Prostate gland (tissue), 2 donors: ENCODE measurements around the gene RAD51B.

ENCODE experiments used
- POLR2A ChIP-seq: fragments of 450-650 bp; IDR thresholded peaks from one replicate; pipeline ENCODE4 v1.6.1; 2016; ENCODE audit warnings: antibody characterized with exemption, mild to moderate bottlenecking
- POLR2AphosphoS5 ChIP-seq: sonication (generic); formaldehyde crosslinking; IDR thresholded peaks from one replicate; pipeline ENCODE4 v1.6.1; 2017; ENCODE audit warnings: antibody characterized with exemption
- TF ChIP-seq, protein P1 (sequence below), 4 experiments: fragments of 200-600 bp in 2 of 4; fragments of 450-650 bp in 2 of 4; sonication (generic) in 2 of 4; IDR thresholded peaks; 1 replicate in 3 of 4; 2 replicates in 1 of 4; pipeline ENCODE4 v1.5.1; 2016 to 2019; ENCODE audit warnings: antibody characterized with exemption in 4 of 4, mild to moderate bottlenecking in 2 of 4, moderate library complexity in 2 of 4

DNA sequence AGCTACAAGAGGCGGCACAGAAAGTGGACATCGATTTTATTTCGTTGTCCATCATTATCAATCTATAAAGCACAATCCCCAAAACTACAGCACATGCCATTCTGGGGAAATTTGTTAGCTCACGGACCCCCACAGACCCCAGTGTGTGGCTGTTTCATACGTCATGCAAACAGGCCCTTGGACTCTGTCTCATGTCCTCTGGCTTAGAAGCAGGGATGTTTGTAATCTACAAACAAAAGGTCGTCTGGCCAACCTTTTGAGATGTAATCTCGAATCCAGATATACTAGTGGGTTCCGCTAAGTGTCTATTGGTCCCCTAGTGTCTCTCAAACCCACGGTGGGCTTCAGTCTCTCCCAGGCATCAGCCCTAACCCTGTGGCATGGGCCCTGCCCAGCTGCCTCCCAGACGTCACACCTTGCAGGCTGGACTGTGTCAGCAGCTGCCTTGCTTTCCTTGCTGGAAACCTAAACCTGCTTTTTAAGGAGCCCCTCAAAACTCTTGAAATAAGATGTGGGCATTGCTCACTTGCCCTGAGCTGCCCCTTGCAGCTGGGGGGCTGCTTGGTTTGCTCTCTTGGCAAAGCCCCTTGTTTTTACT, 752.4 kb downstream of the RAD51B start:
- TF ChIP-seq, protein P1, sequence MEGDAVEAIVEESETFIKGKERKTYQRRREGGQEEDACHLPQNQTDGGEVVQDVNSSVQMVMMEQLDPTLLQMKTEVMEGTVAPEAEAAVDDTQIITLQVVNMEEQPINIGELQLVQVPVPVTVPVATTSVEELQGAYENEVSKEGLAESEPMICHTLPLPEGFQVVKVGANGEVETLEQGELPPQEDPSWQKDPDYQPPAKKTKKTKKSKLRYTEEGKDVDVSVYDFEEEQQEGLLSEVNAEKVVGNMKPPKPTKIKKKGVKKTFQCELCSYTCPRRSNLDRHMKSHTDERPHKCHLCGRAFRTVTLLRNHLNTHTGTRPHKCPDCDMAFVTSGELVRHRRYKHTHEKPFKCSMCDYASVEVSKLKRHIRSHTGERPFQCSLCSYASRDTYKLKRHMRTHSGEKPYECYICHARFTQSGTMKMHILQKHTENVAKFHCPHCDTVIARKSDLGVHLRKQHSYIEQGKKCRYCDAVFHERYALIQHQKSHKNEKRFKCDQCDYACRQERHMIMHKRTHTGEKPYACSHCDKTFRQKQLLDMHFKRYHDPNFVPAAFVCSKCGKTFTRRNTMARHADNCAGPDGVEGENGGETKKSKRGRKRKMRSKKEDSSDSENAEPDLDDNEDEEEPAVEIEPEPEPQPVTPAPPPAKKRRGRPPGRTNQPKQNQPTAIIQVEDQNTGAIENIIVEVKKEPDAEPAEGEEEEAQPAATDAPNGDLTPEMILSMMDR (IDR thresholded peaks at IDR 0.05), result no peak
- no peak for TF ChIP-seq POLR2A
- no peak for TF ChIP-seq POLR2AphosphoS5
